HG02852 (cell line): ENCODE data around the gene TRAFD1.

Source experiments
- ATAC-seq: cut with Tn5 transposase; IDR thresholded peaks from one replicate; pipeline ENCODE4 v1.9.1; 2021; ENCODE audit warnings: mild to moderate bottlenecking, moderate library complexity; ENCODE audit not compliant: unreplicated experiment

The TRAFD1 gene

DNA sequence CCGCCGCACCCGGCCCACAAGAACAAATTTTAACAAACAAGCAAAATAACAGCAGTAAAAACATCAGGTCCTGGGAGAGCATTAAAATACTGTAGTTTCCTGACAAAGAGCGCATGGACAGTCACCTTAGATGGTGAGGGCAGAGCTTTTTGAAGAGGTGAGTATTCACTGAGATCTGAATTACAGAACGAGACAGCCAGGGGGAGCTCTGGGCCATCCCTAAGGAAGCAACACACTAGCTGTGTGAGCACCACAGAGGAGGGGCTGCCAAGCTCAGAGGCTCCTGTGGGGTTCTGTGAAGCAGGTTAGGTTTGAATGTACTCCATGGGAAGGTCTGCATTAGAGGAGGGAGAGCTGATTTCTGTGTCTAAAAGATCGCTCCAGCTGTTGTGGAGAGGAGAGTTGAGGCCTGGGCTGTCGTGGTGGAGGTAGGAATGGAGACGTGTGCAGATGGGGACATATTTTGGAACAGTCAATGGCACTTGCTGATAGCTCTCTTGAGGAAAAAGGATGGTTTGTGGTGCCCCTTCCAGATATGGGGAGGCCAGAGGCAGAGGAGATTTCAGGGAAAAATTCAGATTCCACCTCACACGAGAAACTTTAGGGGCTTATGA is 72.9 kb downstream of the TRAFD1 start:
- no peak for ATAC-seq

GRCh38 chr12:112199136-112199535 is 73.8 kb downstream of the TRAFD1 start:
- ATAC-seq, result no peak
